ENCODE results near the gene MAG.

The MAG gene

DNA sequence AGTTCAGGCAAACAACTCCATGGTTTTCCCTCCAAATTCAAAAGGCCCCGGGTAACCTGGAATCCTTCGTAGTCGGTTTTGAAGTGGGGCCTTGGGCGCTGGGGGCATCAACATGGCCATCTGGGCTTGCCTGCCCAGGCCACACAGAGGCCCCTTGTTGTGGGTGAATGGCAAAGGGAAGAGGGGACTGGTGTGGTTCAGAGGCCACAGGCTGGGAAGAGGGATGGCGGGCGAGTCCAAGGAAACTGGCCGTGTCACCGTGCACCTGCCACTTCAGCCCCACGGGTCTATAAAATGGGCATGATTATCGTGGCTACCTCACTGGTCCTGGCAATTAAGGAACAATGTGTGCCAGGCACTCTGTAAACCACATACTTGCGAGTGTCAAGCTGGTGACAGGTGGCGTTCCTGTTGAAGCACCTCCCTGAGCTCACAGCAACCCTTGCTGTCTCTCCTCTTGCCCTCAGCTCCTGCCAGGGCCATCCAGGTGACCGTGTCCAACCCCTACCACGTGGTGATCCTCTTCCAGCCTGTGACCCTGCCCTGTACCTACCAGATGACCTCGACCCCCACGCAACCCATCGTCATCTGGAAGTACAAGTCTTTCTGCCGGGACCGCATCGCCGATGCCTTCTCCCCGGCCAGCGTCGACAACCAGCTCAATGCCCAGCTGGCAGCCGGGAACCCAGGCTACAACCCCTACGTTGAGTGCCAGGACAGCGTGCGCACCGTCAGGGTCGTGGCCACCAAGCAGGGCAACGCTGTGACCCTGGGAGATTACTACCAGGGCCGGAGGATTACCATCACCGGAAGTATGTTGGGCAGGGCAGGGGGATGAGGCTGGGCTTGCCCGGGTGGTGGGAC lies 41.9 kb upstream of the MAG start:
- Histone ChIP-seq H3K27ac (no peak overlapping the region), H3K4me3 (peak overlapping the region; percentile 74)
- TF ChIP-seq, protein P1, sequence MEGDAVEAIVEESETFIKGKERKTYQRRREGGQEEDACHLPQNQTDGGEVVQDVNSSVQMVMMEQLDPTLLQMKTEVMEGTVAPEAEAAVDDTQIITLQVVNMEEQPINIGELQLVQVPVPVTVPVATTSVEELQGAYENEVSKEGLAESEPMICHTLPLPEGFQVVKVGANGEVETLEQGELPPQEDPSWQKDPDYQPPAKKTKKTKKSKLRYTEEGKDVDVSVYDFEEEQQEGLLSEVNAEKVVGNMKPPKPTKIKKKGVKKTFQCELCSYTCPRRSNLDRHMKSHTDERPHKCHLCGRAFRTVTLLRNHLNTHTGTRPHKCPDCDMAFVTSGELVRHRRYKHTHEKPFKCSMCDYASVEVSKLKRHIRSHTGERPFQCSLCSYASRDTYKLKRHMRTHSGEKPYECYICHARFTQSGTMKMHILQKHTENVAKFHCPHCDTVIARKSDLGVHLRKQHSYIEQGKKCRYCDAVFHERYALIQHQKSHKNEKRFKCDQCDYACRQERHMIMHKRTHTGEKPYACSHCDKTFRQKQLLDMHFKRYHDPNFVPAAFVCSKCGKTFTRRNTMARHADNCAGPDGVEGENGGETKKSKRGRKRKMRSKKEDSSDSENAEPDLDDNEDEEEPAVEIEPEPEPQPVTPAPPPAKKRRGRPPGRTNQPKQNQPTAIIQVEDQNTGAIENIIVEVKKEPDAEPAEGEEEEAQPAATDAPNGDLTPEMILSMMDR (IDR thresholded peaks at IDR 0.05), result no peak
- DNase-seq (ENCODE audit: low spot score), result no peak

DNA sequence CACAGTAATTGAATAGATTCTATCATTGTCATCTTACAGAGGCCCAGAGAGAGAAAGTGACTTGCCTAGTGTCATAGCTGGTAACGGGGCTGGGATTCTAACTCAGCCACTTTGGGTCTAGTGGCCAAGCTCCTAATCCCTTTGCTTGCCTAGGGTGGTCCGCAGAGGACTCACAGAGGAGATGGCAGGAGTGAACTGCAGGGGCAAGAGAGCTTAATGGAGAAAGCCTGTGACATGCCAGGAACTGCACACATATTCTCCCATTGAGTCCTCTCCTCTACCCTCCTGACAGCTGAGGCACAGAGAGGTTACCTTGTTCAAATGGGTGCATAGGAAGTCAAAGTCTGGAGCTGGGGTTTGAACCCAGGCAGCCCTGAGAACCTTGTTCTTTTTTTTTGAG lies 40.5 kb upstream of the MAG start:
- Histone ChIP-seq H3K4me3 (no peak overlapping the region), H3K27ac (no peak overlapping the region)
- DNase-seq (ENCODE audit: low spot score), result no peak
- TF ChIP-seq, protein P1 (IDR thresholded peaks at IDR 0.05), result no peak

DNA sequence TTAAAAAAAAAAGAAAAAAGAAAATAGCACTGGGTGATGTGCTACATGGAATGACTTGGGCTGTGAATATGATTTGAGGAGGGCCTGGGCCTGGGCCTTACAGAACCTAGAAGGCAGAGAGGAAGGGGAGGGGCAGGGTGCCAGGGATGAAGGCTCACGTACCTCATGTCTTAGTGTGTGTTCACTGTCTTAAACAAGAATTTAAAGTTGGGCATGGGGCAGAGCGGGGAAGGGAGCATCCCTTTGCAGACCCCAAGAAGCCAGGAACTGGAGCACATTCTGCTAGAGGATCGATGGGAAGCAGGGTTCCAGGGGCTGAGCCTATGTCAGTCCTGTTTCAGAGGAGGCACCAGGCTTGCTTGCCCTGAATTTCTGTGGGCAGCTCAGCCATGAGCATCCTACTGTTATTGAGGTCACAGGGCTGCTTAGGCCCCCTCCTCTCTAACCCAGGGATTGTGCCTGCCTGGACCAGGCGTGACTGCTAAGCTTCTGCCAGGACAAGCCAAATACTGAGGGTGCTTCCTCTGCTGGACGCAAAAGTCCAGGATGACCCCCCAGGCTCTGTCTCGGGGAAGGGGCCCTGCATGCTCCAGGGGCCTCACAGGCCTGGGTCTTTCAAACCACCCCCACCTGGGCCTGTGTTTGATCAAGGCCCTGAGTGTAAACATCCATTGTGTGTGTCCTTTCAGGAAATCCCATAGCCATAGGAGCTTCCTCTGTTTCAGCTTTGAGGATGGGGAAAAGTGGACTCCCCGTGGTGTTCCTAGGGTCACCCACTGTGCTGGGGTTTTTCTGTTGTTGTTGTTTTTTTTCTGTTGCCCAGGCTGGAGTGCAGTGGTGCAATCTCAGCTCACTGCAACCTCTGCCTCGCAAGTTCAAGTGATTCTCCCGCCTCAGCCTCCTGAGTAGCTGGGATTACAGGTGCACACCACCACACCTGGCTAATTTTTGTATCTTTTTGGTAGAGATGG lies 38.4 kb upstream of the MAG start:
- Histone ChIP-seq H3K4me3 (no peak overlapping the region), H3K27ac (peak overlapping the region in 1 of 2 donors; percentile 49)
- no peak for DNase-seq (ENCODE audit: low spot score)
- TF ChIP-seq, protein P1 (IDR thresholded peaks at IDR 0.05), result no peak

DNA sequence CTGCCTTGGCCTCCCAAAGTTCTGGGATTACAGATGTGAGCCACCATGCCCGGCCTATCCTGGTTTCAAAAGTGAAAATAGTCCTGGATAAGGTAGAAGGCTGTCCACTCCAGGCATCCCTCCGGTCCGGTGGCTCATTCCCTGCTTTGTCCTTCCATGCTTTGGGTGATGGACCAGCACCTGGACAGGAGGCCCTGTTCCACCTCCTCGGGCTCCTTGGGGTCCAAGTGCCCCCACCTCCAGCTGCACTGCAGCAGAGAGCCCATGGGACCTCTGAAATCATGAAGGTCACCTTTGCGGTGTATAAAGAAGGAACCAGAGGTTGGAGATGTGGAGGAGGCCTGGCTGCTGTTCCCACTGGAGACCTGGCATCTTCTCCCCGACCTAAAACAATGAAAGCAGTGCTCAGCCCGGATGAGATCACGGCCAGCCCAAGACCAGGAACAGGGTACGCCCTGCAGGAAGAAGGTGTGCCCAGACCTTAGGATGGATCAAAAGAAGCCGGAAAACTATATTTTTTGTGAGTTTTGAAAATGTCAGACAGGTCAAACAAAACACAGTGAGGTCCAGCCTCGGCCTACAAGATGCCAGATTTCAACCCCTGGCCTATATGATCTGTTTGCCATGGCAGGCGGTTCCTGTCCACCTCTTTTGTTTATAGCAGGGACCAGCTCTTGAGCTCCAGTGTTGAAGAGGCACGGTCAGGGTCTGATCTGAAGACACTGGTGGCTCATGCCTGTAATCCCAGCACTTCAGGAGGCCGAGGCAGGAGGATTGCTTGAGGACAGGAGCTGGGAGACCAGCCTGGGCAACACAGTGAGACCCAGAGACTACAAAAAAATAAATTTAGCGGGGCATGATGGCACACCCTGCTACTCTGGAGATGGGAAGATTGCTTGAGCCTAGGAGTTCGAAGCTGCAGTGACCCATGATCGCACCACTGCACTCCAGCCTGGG lies 37.3 kb upstream of the MAG start:
- H3K4me3 ChIP-seq, result no peak overlapping the region
- H3K27ac ChIP-seq, result peak overlapping the region in 1 of 2 donors; percentile 49
- DNase-seq (ENCODE audit: low spot score), result no peak
- TF ChIP-seq, protein P1 (IDR thresholded peaks at IDR 0.05), result no peak

DNA sequence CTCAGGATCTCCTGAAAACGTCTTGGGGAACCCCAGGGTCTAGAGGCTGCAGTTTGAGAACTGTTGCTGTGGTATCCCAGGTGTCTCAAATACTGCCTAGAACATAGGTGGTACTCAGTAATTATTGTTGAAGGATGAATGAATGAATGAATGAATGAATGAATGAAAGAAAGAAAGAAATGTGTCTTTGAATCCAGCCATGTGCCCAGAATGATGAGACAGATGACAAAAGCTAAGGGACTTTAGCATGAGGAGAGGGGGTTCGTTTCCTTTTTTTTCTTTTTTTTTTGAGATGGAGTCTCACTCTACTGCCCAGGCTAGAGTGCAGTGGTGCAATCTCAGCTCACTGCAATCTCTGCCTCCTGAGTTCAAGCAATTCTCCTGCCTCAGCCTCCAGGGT lies 35.4 kb upstream of the MAG start:
- DNase-seq (ENCODE audit: low spot score), result no peak
- H3K27ac ChIP-seq, result no peak overlapping the region
- TF ChIP-seq, protein P1 (IDR thresholded peaks at IDR 0.05), result no peak
- H3K4me3 ChIP-seq, result no peak overlapping the region

DNA sequence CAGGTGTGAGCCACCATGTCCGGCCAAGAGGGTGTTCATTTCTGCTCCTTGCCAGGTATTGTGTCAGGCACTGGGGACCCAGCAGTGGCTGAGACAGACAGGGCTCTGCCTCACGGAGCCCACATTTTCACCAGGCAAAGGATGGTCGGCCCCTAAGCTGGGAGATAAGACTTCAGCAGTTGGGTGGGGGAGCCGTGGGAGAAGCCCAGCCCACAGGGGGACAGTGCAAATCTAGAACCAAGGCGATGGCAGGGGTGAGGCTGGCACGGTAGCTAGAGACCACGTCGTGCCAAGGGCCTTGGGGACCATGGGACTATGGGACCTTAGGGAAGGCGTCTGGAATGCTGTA lies 34.9 kb upstream of the MAG start:
- no peak overlapping the region for H3K27ac ChIP-seq
- TF ChIP-seq, protein P1 (IDR thresholded peaks at IDR 0.05), result no peak
- no peak overlapping the region for H3K4me3 ChIP-seq
- no peak for DNase-seq (ENCODE audit: low spot score)

Data from coronary artery (tissue), 2 donors.